Activated CD8-positive, alpha-beta memory T cell treated with anti-CD3 and anti-CD28 coated beads, Interleukin-2, amount 50 U/mL, for 24 hours (primary cell): Measurements from ENCODE around the gene CEP290.

Experiments used
- DNase-seq: peaks from one replicate; pipeline ENCODE4 v3.0.0-alpha.2; 2020; ENCODE audit errors: extremely low read depth

CEP290 gene

GRCh38 chr12:88141774-88142609 is at the start of gene CEP290, which contains the start of gene TMTC3:
CEP290 (minus strand) TSS chr12:88142088; CDS start chr12:88141307, 781 bp downstream.
TMTC3 (plus strand) TSS chr12:88142307; CDS start chr12:88148316, 6,009 bp downstream.
- DNase-seq = peak; percentile 81

DNA sequence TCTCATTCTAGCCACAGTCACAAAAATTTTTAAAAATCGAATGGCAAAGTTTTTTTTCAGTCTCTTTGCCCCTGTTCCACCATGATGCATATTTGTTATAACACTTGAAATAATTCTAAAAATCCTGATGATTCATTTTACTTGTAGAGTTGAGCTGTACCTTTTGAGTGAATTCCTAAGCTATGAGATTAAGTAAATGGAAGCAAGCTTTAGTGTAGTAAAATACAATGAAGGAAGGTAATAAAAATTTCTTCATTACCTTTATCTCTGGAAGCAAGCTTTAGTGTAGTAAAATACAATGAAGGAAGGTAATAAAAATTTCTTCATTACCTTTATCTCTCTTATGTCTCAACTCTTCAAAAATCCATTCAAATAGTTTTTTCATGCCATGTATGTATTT is 46.3 kb upstream of the CEP290 start:
- DNase-seq = no peak

- no peak for DNase-seq
These were observed 45.7 kb upstream of the CEP290 start for GRCh38 chr12:88187571-88187970.

GRCh38 chr12:88185988-88186387 is 44.1 kb upstream of the CEP290 start:
- no peak for DNase-seq

DNA sequence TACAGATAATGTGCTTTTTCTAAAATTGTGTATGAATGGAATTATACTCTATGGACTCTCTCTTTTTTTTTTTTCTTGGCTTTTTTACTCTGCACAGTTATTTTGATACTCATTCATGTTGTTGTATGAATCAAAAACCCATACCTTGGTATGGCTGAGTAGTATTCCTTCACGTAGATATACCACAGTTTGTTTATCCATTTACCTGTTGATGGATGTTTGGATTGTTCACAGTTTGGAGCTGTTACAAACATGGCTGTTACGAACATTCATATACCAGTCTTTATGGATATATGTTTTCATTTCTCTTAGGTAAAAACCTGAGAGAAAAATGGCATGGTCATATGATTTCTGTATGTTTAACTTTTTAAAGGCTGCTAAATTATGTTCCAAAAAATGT is 43.4 kb upstream of the CEP290 start:
- no peak for DNase-seq

- no peak for DNase-seq
These were observed 42.3 kb upstream of the CEP290 start for GRCh38 chr12:88184196-88184595.

DNA sequence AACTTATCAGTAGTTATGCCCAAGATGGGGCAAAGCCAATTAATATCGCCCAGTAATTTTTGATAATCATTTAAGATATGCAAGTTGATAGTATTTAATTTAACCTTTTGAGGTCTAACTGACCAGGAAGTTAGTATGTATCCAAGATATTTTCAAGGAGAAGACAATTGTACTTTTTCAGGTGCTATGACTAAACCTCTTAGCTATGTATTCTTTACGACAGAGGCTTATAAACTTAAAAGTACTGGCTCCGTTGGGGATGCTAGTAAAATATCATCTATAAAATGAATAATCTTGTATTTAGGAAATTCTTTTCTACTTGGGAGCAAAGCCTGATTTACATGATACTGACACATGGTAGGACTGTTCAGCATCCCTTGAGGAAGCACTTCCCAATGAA is 40.5 kb upstream of the CEP290 start:
- no peak for DNase-seq

- no peak for DNase-seq
These were observed 40.0 kb upstream of the CEP290 start for GRCh38 chr12:88181881-88182280.

DNA sequence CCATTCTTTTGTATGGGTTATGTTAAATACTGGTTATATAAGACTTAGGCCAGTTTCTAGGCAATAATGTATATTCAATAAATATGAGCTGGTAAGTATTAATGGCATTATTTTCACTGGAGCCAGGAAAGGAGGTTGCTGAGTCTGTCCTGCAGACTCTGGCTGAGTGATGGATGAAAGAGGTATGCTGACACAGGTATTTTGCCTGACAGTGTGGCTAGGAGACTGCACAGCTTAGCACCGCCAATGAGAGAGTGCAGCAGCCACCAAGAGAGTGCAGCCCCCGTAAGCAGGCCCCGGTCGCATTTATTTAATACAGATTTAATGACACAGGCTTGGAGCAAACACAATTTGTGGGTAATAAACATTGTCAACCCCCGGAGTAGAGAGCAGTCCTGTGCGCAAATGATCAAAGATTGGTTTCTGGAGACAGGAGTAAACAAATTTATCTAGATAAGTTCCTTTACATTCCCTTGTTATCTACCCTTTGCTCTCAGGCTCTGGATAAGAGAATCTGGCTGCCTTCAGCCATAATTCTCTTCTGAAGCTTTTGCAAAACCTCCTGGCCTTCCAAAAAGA is 37.6 kb upstream of the CEP290 start:
- no peak for DNase-seq

GRCh38 chr12:88175544-88175943 is 33.7 kb upstream of the CEP290 start:
- DNase-seq = no peak

- no peak for DNase-seq
These were observed 31.0 kb upstream of the CEP290 start for GRCh38 chr12:88172844-88173407.

GRCh38 chr12:88167384-88167783 is 25.5 kb upstream of the CEP290 start:
- no peak for DNase-seq

DNA sequence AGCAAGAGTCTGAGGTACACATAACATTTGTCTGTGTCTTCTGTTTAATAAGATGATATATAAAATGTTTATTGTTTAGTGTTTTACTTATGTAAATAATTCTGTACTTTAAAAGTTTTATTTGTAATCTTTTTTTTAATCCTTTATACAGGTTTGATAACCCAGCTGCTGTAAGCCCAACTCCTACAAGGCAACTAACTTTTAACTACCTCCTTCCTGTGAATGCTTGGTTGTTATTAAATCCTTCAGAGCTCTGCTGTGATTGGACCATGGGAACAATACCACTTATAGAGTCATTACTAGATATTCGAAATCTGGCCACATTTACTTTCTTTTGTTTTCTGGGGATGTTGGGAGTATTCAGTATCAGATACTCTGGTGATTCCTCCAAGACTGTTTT is 24.3 kb upstream of the CEP290 start:
- no peak for DNase-seq

GRCh38 chr12:88163371-88163770 is 21.5 kb upstream of the CEP290 start:
- no peak for DNase-seq

- DNase-seq = no peak
These were observed 14.3 kb upstream of the CEP290 start for GRCh38 chr12:88156075-88156654.

DNA sequence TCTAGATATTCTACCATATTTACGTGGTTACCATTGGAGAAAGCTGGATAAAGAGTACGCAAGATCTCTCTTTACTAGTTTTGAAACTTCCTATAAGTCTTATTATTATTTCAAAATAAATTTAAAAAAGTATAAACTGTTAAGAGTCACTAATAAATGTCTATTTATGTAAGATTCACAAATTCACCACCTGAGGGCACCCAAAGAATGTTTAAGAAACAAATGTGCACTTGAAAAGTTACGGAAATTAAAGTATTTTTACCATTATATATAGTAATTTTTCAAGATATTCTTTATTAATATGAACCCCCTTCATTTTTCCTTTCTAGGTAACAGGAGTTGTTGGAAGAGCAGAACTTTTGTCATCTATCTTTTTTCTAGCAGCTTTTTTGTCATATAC is 12.1 kb upstream of the CEP290 start:
- DNase-seq = no peak

GRCh38 chr12:88150063-88150462 is 8.2 kb upstream of the CEP290 start:
- DNase-seq = no peak

DNA sequence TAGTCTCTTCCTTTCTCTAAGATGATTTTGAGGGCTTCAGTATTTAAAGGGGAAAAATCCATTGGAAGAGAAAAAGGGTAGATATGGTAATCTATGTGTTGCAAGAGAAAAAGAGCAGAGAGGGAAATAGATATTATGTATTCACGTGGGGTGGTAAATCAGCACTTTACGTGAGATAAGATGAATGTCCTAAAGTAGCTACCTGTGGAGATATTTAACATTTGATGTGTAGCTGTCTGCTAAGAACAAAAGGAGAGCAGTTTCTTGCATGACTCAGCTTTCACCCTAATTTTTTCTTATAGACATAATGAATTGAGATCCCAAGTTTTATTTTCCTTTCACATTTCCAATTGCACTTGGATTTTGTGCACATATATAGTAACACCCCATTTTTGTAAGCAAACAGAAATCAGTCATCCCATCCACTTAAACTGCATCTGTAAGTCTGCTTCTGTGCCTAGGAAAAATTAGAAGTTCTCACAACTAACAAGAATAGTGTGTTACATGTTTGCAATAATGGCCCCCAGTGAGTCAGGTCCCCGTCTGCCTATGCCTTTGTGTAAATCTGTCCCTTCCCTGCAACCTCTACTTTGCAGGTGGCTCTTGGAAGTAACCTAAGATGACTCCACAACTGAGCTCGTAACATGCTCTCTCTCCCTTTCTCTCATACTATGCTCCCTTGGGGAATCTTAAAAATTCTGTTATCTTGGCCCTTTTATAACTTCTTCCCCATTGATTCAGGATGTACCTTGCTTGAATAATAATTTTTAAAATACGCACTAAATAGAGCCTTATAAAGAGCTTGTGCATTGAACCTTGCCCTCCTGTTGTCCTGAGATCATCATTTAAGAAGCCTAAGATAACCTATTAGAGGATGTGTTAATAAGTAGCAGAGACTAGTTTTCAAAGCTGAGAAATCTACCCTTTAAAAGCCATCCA is 3.9 kb upstream of the CEP290 start:
- DNase-seq = no peak

GRCh38 chr12:88144546-88145468 is 2.9 kb upstream of the CEP290 start:
- no peak for DNase-seq

DNA sequence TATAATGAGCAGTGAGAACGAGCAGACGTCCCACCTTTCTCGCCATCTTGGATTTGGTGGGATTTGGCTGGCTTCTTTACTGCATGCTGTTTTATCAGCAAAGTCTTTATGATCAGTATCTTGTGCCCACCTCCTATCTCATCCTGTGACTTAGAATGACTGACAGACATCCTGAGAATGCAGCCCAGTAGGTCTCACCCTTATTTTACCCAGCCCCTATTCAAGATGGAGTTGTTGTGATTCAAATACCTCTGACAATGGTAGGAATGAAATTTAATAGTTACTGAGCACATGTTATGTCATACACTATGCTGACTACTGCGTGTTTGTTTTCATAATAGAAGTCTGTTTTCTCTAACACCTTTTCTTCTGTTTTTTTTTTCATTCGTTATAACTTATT is 2.1 kb upstream of the CEP290 start:
- DNase-seq = no peak

GRCh38 chr12:88142610-88142991 is 713 bp upstream of the CEP290 start:
- DNase-seq = no peak
